ENCODE results near the gene JMJD4.

GRCh38 chr1:227749916-227750710, 15.0 kb upstream of the JMJD4 start:
- TF ChIP-seq CTCF (IDR thresholded peaks at IDR 0.05; ENCODE audit: low read length): no peak
- no peak for TF ChIP-seq EZH2phosphoT487 (IDR thresholded peaks at IDR 0.05; ENCODE audit: low read length)
- TF ChIP-seq EZH2 (optimal IDR thresholded peaks at IDR 0.05; ENCODE audit: low read depth, low read length): no peak

All from MM.1S (cell line).